NOMO-1 treated with DMSO at 0.1 percent for 48 hours (cell line): ENCODE results near the gene TNRC6A.

Experiments used
- DNase-seq: peaks from one replicate; lab custom pipeline; 2025; ENCODE audit not compliant: unreplicated experiment; lab: John Stamatoyannopoulos, UW

TNRC6A gene

GRCh38 chr16:24863582-24864437, 134.4 kb downstream of the TNRC6A start:
- DNase-seq: no peak

GRCh38 chr16:24869033-24869432, 139.6 kb downstream of the TNRC6A start:
- no peak for DNase-seq

DNA sequence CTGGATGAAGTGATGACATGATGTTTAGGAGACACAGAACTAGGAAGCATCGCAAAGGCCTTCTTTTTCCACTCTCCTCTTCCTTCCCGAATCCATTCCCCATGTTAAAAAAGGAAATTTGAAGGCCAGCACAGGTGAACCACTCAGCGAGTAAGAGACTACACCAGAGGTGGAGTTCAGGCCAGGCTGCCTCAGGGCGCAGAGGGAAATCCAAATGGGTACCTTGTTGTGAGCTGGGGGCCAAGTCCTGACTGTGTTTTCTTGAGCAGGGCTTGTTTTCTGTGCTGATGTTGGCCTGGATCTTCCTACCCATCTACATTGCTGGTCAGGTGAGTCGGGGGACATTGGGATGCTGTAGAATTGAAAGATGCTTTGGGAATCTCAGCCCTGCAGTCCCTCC, 142.4 kb downstream of the TNRC6A start:
- DNase-seq: no peak

DNA sequence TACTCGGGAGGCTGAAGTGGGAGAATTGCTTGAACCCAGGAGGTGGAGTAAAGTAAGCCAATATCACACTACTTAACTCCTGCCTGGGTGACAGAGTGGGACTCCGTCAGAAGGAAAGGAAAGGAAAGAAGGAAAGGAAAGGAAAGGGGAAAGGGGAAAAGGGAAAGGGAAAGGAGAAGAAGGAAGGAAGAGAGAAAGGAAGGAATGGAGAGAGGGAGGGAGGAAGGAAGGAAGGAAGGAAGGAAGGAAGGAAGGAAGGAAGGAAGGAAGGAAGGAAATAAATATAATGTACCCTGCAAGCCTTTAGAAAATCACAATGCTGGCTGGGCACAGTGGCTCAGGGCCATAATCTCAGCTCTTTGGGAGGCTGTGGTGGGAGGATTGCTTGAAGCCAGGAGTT, 143.6 kb downstream of the TNRC6A start:
- DNase-seq: no peak

GRCh38 chr16:24875466-24875865, 146.0 kb downstream of the TNRC6A start:
- DNase-seq: no peak
